COLO668 (cell line): ENCODE measurements around the gene MUC6.

ENCODE experiments used
- DNase-seq: peaks from one replicate; lab custom pipeline; 2025; ENCODE audit not compliant: unreplicated experiment; lab: John Stamatoyannopoulos, UW

MUC6 gene

GRCh38 chr11:1038361-1038760 lies 1.8 kb upstream of the MUC6 start:
- DNase-seq, result no peak

GRCh38 chr11:1037506-1038055 lies 1.1 kb upstream of the MUC6 start:
- DNase-seq, result no peak

GRCh38 chr11:1036931-1037330 lies 413 bp upstream of the MUC6 start:
- DNase-seq, result no peak

- no peak for DNase-seq
Measured at GRCh38 chr11:1035577-1036283, 788 bp downstream of the MUC6 start.

GRCh38 chr11:1034456-1035295 lies 1.8 kb downstream of the MUC6 start:
- no peak for DNase-seq

GRCh38 chr11:1034001-1034400 lies 2.5 kb downstream of the MUC6 start:
- no peak for DNase-seq

GRCh38 chr11:1033016-1033798 lies 3.3 kb downstream of the MUC6 start:
- no peak for DNase-seq

- DNase-seq, result no peak
Measured at GRCh38 chr11:1032310-1032891, 4.1 kb downstream of the MUC6 start.

GRCh38 chr11:1031121-1031899 lies 5.2 kb downstream of the MUC6 start:
- DNase-seq, result no peak

GRCh38 chr11:1030556-1030955 lies 6.0 kb downstream of the MUC6 start:
- DNase-seq, result no peak

GRCh38 chr11:1030086-1030485 lies 6.4 kb downstream of the MUC6 start:
- no peak for DNase-seq

GRCh38 chr11:1029654-1030053 lies 6.9 kb downstream of the MUC6 start:
- no peak for DNase-seq

GRCh38 chr11:1029051-1029450 lies 7.5 kb downstream of the MUC6 start:
- DNase-seq, result no peak

GRCh38 chr11:1028616-1029015 lies 7.9 kb downstream of the MUC6 start:
- no peak for DNase-seq

- DNase-seq, result no peak
Measured at GRCh38 chr11:1028291-1028540, 8.3 kb downstream of the MUC6 start.

- DNase-seq, result no peak
Measured at GRCh38 chr11:1027483-1028290, 8.8 kb downstream of the MUC6 start.

- DNase-seq, result no peak
Measured at GRCh38 chr11:1026641-1027482, 9.7 kb downstream of the MUC6 start.

GRCh38 chr11:1026163-1026450 lies 10.4 kb downstream of the MUC6 start:
- DNase-seq, result no peak
